H9 (cell line): Measurements from ENCODE around the gene ZSCAN22. TPM values are rescaled to one million over a fixed set of nuclear protein-coding genes. Genes with fewer than 3 reads are reported as not detected.

ENCODE experiments used
- DNase-seq: peaks from one replicate; pipeline ENCODE4 v3.0.0-alpha.2; 2017
- H2AFZ ChIP-seq: one replicate; pipeline ENCODE4 v1.6.1; 2013; ENCODE audit warnings: mild to moderate bottlenecking, low read length, control low read depth, moderate library complexity
- H2AK5ac ChIP-seq: 2 replicates; pipeline ENCODE4 v1.6.1; 2013; ENCODE audit warnings: low read length, control low read depth, mixed read lengths; ENCODE audit not compliant: insufficient read length
- H2BK120ac ChIP-seq: one replicate; pipeline ENCODE4 v1.6.1; 2013; ENCODE audit warnings: low read depth, mild to moderate bottlenecking, low read length, control low read depth, inconsistent platforms; ENCODE audit not compliant: poor library complexity, severe bottlenecking
- H2BK12ac ChIP-seq: 2 replicates; pipeline ENCODE4 v1.6.1; 2013; ENCODE audit warnings: low read length, control low read depth, mixed read lengths, low read depth; ENCODE audit not compliant: insufficient read length
- H2BK15ac ChIP-seq: 2 replicates; pipeline ENCODE4 v1.6.1; 2013; ENCODE audit warnings: low read depth, low read length, control low read depth
- H2BK20ac ChIP-seq: one replicate; pipeline ENCODE4 v1.6.1; 2013; ENCODE audit warnings: low read depth, mild to moderate bottlenecking, low read length, control low read depth, inconsistent platforms; ENCODE audit not compliant: poor library complexity, severe bottlenecking
- H2BK5ac ChIP-seq: 2 replicates; pipeline ENCODE4 v1.6.1; 2013; ENCODE audit warnings: low read length, control low read depth, mixed read lengths; ENCODE audit not compliant: insufficient read length
- H3K14ac ChIP-seq: 2 replicates; pipeline ENCODE4 v1.6.1; 2013; ENCODE audit warnings: low read length, control low read depth; ENCODE audit not compliant: insufficient read depth
- H3K18ac ChIP-seq: 2 replicates; pipeline ENCODE4 v1.6.1; 2013; ENCODE audit warnings: low read depth, mild to moderate bottlenecking, mixed read lengths, low read length, control low read depth; ENCODE audit not compliant: insufficient read length
- H3K23ac ChIP-seq: 2 replicates; pipeline ENCODE4 v1.6.1; 2013; ENCODE audit warnings: low read length, control low read depth, mixed read lengths, low read depth; ENCODE audit not compliant: insufficient read length
- H3K23me2 ChIP-seq: 2 replicates; pipeline ENCODE4 v1.6.1; 2013; ENCODE audit warnings: low read depth, mild to moderate bottlenecking, mixed read lengths, low read length, control low read depth; ENCODE audit not compliant: insufficient read length, poor library complexity, severe bottlenecking
- H3K27ac ChIP-seq: 2 replicates; pipeline ENCODE4 v1.5.1; 2013; ENCODE audit warnings: low read length, control low read depth, mixed read lengths, low read depth; ENCODE audit not compliant: insufficient read length
- H3K27me3 ChIP-seq: 2 replicates; pipeline ENCODE4 v1.6.1; 2013; ENCODE audit warnings: low read length, control low read depth, inconsistent platforms; ENCODE audit not compliant: insufficient read depth
- H3K4ac ChIP-seq: 2 replicates; pipeline ENCODE4 v1.6.1; 2013; ENCODE audit warnings: low read depth, mild to moderate bottlenecking, control low read depth, inconsistent platforms, low read length, moderate library complexity
- H3K4me1 ChIP-seq: 2 replicates; pipeline ENCODE4 v1.6.1; 2013; ENCODE audit warnings: low read length, control low read depth, inconsistent platforms; ENCODE audit not compliant: insufficient read depth
- H3K4me2 ChIP-seq: 2 replicates; pipeline ENCODE4 v1.6.1; 2013; ENCODE audit warnings: low read length, control low read depth, mixed read lengths; ENCODE audit not compliant: insufficient read length, insufficient read depth
- H3K56ac ChIP-seq: 2 replicates; pipeline ENCODE4 v1.6.1; 2013; ENCODE audit warnings: low read depth, mild to moderate bottlenecking, mixed read lengths, low read length, control low read depth; ENCODE audit not compliant: insufficient read length
- H3K79me1 ChIP-seq: 2 replicates; pipeline ENCODE4 v1.6.1; 2013; ENCODE audit warnings: low read depth, mild to moderate bottlenecking, moderate library complexity, low read length, control low read depth, inconsistent platforms; ENCODE audit not compliant: insufficient read depth, poor library complexity, severe bottlenecking
- H3K79me2 ChIP-seq: 2 replicates; pipeline ENCODE4 v1.6.1; 2013; ENCODE audit warnings: low read length, control low read depth, inconsistent platforms; ENCODE audit not compliant: insufficient read depth
- H3K9ac ChIP-seq: 2 replicates; pipeline ENCODE4 v1.6.1; 2013; ENCODE audit warnings: low read length, control low read depth, mixed read lengths; ENCODE audit not compliant: insufficient read length; ENCODE audit errors: extremely low read depth
- H3K9me3 ChIP-seq: one replicate; pipeline ENCODE4 v1.6.1; 2013; ENCODE audit warnings: low read depth, low read length, inconsistent platforms; ENCODE audit not compliant: control insufficient read depth
- H3T11ph ChIP-seq: one replicate; pipeline ENCODE4 v1.6.1; 2013; ENCODE audit warnings: mild to moderate bottlenecking, low read length, control low read depth, inconsistent platforms
- H4K20me1 ChIP-seq: one replicate; pipeline ENCODE4 v1.6.1; 2013; ENCODE audit not compliant: control insufficient read depth, insufficient read length, insufficient read depth
- H4K5ac ChIP-seq: 2 replicates; pipeline ENCODE4 v1.6.1; 2013; ENCODE audit warnings: low read depth, mild to moderate bottlenecking, mixed read lengths, low read length, control low read depth; ENCODE audit not compliant: insufficient read length
- H4K8ac ChIP-seq: replicated peaks from 2 replicates; pipeline ENCODE4 v1.6.1; 2013; ENCODE audit warnings: low read length, control low read depth, mixed read lengths, low read depth; ENCODE audit not compliant: insufficient read length
- H4K91ac ChIP-seq: 2 replicates; pipeline ENCODE4 v1.6.1; 2013; ENCODE audit warnings: low read depth, mild to moderate bottlenecking, moderate library complexity, mixed read lengths, low read length, control low read depth; ENCODE audit not compliant: insufficient read length
- H3K27ac Mint-ChIP-seq, 3 experiments: 2 replicates in 2 of 3; 3 replicates in 1 of 3; pipeline ENCODE4 v1.8.0; 2020 to 2021; ENCODE audit warnings: mixed read lengths in 3 of 3, mild to moderate bottlenecking in 1 of 3, moderate library complexity in 1 of 3
- H3K27me3 Mint-ChIP-seq: 2 replicates; pipeline ENCODE4 v1.8.0; 2021; ENCODE audit warnings: low read depth, mild to moderate bottlenecking, moderate library complexity, mixed read lengths
- H3K36me3 Mint-ChIP-seq, 3 experiments: 2 replicates in 2 of 3; 3 replicates in 1 of 3; pipeline ENCODE4 v1.8.0; 2020 to 2021; ENCODE audit warnings: low read depth in 3 of 3, mixed read lengths in 3 of 3; ENCODE audit not compliant: insufficient read depth in 1 of 3
- H3K4me1 Mint-ChIP-seq, 2 experiments: 2 replicates each; pipeline ENCODE4 v1.8.0; 2020; ENCODE audit warnings: mixed read lengths in 2 of 2
- H3K4me3 Mint-ChIP-seq, 2 experiments: 2 replicates in 1 of 2; 3 replicates in 1 of 2; pipeline ENCODE4 v1.8.0; 2020 to 2021; ENCODE audit warnings: mild to moderate bottlenecking in 2 of 2, mixed read lengths in 2 of 2, moderate library complexity in 1 of 2
- H3K9me3 Mint-ChIP-seq, 2 experiments: 2 replicates in 1 of 2; 3 replicates in 1 of 2; pipeline ENCODE4 v1.8.0; 2020; ENCODE audit warnings: mild to moderate bottlenecking in 2 of 2, mixed read lengths in 2 of 2, moderate library complexity in 1 of 2
- WGBS: extraction: QIAGEN DNeasy Blood & Tissue Kit; methylation state at CpG from one replicate; pipeline ENCODE4 v1.1.7; 2013; ENCODE audit warnings: missing lambda C conversion rate, low lambda C conversion rate, mixed read lengths; ENCODE audit not compliant: insufficient read length; ENCODE audit errors: extremely low coverage; 5-methylcytosine and 5-hydroxymethylcytosine counted together
- total RNA-seq: library from RNA; stranded (reverse); gene quantifications from 2 replicates; pipeline ENCODE4 v1.2.1, GENCODE V29; 2021
- TF ChIP-seq, protein P1 (sequence below): fragments of 200-600 bp; sonication (generic); conservative IDR thresholded peaks from 3 replicates; pipeline ENCODE4 v1.8.0; 2021; ENCODE audit warnings: antibody characterized with exemption, mild to moderate bottlenecking

The ZSCAN22 gene
- total RNA-seq, 1 experiment from 2014 or later: 4.8 TPM

DNA sequence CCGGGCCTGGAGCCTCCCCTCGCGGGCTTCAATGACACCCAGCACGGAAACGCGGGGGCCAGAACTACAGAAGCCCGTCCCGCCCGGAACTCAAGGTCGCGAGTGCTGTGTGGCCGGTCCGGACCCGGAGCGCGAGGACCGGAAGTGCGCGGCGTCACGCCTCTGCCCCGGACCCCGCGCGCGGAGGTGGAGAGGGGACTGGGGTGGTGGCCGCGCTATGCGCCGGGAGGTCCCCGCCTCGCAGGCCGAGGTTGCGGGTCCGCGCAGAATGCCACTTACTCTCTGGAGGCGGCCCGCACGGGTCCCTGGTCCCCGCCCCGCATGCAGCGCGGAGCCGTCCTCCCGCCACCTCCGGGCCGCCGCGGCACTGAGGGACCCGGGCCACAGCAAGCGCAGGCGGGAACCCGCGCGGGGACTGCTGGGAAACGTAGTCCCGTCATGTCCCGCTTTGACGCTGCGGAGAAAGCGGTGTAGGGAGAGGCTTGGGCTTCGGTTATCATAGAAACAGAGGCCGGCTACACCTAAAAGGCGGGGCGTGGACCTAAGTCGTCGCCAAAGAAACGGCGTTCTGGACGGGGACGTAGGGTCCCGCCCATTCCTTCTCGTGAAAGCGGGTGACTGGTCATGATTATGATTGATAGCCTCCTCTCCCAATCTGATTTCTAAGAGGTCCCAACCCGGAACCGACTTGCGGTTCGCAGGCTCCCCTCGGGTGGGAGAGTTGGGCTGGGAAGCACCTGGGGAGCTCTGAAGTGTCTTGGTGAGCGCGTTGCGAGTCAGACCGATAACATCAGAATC is 54.1 kb downstream of the ZSCAN22 start, which contains the start of gene ZNF837:
Gene ZNF837, minus strand, starts transcription at position 369 of the 798 bp plus-strand sequence. CDS start 11,698 bp downstream, outside the sequence.
- Histone ChIP-seq H2AK5ac (no peak within 1 kb of the TSS), H3K27me3 (no peaks in the 10 kb centered on the region), H3K9me3 (no peaks in the 10 kb centered on the region), H2BK12ac (no peak within 1 kb of the TSS), H3K79me2 (no peaks in the 10 kb centered on the region), H4K5ac (no peak within 1 kb of the TSS), H3K79me1 (no peaks in the 10 kb centered on the region), H2BK120ac (no peak within 1 kb of the TSS), H3K27ac (no peak within 1 kb of the TSS), H2BK15ac (no peak within 1 kb of the TSS), H4K20me1 (no peaks in the 10 kb centered on the region), H3K9ac (peak within 1 kb of the TSS; percentile 53), H3K14ac (peak within 1 kb of the TSS; percentile 16; the same call in 1 of the 2 replicates), H3K4me1 (peaks cover 3% of the 10 kb centered on the region; the same call in 1 of the 2 replicates), H3K23me2 (peaks cover 10% of the 10 kb centered on the region), H4K8ac (no peak within 1 kb of the TSS), H3K18ac (peak within 1 kb of the TSS; percentile 7), H2BK5ac (no peak within 1 kb of the TSS), H4K91ac (no peak within 1 kb of the TSS), H3K4ac (no peak within 1 kb of the TSS), H2AFZ (no peak within 1 kb of the TSS), H3K23ac (no peak within 1 kb of the TSS), H3K4me2 (peak within 1 kb of the TSS; percentile 98), H3K56ac (no peak within 1 kb of the TSS), H2BK20ac (no peak within 1 kb of the TSS), H3T11ph (no peak within 1 kb of the TSS)
- Mint-ChIP-seq H3K27ac (peak within 1 kb of the TSS in 2 of 3 experiments; percentile 69 to 87; a peak in 5 of 7 replicates), H3K4me1 (peaks cover 13 to 17% of the 10 kb centered on the region in 2 experiments), H3K36me3 (no peaks in the 10 kb centered on the region), H3K9me3 (no peaks in the 10 kb centered on the region), H3K27me3 (no peaks in the 10 kb centered on the region), H3K4me3 (peak within 1 kb of the TSS; percentile 82 to 86)
- TF ChIP-seq, protein P1, sequence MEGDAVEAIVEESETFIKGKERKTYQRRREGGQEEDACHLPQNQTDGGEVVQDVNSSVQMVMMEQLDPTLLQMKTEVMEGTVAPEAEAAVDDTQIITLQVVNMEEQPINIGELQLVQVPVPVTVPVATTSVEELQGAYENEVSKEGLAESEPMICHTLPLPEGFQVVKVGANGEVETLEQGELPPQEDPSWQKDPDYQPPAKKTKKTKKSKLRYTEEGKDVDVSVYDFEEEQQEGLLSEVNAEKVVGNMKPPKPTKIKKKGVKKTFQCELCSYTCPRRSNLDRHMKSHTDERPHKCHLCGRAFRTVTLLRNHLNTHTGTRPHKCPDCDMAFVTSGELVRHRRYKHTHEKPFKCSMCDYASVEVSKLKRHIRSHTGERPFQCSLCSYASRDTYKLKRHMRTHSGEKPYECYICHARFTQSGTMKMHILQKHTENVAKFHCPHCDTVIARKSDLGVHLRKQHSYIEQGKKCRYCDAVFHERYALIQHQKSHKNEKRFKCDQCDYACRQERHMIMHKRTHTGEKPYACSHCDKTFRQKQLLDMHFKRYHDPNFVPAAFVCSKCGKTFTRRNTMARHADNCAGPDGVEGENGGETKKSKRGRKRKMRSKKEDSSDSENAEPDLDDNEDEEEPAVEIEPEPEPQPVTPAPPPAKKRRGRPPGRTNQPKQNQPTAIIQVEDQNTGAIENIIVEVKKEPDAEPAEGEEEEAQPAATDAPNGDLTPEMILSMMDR: no peak
- no CpG with 5 or more reads among the region's 83 CpGs for WGBS
- DNase-seq: peak; percentile 100
